Vagina (tissue), 2 donors: ENCODE measurements around the gene PINLYP.

ENCODE experiments used
- CTCF ChIP-seq, 3 experiments: fragments of 450-650 bp in 2 of 3; fragments of 200-600 bp in 1 of 3; sonication (generic) in 1 of 3; IDR thresholded peaks; one replicate each; pipeline ENCODE4 v1.5.1; 2017 to 2019; ENCODE audit warnings: antibody characterized with exemption in 3 of 3, mild to moderate bottlenecking in 2 of 3, moderate library complexity in 2 of 3
- POLR2A ChIP-seq, 2 donors: fragments of 450-650 bp; IDR thresholded peaks; one replicate each; pipeline ENCODE4 v1.6.1; 2017; ENCODE audit warnings: antibody characterized with exemption in 2 of 2, mild to moderate bottlenecking in 2 of 2, moderate library complexity in 2 of 2

GRCh38 chr19:43534816-43535761 lies 40.5 kb upstream of the PINLYP start:
- peak in 2 of 3 experiments; percentile 40 to 54 for TF ChIP-seq CTCF (IDR thresholded peaks at IDR 0.05)
- TF ChIP-seq POLR2A (IDR thresholded peaks at IDR 0.05) = no peak
